ENCODE measurements around the gene PDE7B.

DNA sequence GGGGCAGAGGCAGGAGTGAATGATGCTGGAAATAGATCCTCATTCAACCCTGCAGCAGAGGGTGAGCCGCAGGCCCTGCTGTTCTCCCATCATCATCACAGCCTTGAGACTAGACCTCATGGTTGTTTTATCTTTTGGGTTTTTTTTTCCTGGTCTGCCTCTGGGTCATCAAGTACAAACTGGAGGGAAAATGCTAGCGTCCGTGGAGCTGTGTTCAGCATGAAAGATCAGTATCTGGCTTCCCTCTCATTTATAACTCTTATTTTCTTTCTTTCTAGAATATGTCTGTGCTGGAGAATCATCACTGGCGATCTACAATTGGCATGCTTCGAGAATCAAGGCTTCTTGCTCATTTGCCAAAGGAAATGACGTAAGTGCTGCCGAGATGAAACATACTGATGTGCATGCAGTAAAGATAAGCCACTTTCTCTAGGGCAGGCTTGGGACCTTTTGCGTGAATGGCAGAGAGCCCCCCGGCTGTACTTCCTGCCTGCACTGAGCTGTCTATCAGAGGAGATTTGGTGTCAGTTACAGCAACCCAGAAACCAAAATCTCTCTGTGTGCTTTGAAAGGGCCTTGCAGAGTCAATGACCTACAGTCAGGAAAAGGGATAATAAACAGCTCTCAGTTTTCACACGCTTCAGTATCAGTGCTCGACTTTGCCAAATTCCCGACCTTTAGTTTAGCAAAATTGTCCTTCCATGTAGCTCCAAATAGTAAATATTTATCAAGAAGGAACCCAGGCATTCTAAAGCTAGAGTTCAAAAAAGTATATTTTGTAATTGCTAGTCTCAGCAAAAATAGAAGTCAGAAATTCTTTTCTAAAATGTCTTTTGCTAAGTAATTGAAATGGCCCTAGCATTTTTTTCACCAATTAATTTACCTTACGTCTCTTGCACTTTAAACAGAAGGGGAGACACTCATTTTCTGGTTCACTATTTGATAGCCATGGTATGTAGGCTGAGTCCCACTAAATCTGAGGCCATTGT, 322.3 kb downstream of the PDE7B start:
- TF ChIP-seq, protein P1, sequence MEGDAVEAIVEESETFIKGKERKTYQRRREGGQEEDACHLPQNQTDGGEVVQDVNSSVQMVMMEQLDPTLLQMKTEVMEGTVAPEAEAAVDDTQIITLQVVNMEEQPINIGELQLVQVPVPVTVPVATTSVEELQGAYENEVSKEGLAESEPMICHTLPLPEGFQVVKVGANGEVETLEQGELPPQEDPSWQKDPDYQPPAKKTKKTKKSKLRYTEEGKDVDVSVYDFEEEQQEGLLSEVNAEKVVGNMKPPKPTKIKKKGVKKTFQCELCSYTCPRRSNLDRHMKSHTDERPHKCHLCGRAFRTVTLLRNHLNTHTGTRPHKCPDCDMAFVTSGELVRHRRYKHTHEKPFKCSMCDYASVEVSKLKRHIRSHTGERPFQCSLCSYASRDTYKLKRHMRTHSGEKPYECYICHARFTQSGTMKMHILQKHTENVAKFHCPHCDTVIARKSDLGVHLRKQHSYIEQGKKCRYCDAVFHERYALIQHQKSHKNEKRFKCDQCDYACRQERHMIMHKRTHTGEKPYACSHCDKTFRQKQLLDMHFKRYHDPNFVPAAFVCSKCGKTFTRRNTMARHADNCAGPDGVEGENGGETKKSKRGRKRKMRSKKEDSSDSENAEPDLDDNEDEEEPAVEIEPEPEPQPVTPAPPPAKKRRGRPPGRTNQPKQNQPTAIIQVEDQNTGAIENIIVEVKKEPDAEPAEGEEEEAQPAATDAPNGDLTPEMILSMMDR (IDR thresholded peaks at IDR 0.05) = no peak
- no peak for TF ChIP-seq POLR2A (IDR thresholded peaks at IDR 0.05)

All from Peyer's patch (tissue), 4 donors.